ENCODE data around the gene TMEM30B. TPM values are rescaled to one million over a fixed set of nuclear protein-coding genes. Genes with fewer than 3 reads are reported as not detected.

Gene TMEM30B
- total and polyA plus RNA-seq, 2 of the 8 experiments (the other 6 are each of a cell fraction or from before 2014, with no cell fraction given): 11.2 to 18.7 TPM

DNA sequence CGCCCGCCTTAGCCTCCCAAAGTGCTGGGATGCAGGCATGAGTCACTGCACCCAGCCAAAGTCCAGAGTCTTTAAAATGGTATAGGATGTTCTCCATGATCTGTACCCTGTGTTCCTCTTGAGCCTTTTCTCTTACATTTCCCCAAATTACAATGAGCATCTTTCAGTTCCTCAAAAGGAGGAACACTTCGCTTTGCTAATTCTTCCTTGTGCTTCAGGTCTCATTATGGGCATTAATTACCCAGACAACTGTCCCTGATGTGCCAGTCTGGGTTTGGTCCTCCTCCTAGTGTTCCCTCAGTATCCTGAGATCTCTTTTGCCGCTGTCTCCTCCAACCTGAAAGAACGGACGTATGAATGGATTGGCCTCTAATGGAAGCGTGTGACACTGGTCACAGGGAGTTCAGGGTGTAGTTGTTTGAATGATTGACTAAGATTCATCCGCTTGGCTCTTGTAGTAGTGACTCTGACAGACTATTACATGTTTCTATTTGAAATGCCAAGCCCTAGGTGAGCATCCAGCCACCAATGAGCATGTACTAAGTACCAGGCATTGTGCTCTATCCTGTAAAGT lies 48.4 kb upstream of the TMEM30B start (continued):
- TF ChIP-seq, protein P1, sequence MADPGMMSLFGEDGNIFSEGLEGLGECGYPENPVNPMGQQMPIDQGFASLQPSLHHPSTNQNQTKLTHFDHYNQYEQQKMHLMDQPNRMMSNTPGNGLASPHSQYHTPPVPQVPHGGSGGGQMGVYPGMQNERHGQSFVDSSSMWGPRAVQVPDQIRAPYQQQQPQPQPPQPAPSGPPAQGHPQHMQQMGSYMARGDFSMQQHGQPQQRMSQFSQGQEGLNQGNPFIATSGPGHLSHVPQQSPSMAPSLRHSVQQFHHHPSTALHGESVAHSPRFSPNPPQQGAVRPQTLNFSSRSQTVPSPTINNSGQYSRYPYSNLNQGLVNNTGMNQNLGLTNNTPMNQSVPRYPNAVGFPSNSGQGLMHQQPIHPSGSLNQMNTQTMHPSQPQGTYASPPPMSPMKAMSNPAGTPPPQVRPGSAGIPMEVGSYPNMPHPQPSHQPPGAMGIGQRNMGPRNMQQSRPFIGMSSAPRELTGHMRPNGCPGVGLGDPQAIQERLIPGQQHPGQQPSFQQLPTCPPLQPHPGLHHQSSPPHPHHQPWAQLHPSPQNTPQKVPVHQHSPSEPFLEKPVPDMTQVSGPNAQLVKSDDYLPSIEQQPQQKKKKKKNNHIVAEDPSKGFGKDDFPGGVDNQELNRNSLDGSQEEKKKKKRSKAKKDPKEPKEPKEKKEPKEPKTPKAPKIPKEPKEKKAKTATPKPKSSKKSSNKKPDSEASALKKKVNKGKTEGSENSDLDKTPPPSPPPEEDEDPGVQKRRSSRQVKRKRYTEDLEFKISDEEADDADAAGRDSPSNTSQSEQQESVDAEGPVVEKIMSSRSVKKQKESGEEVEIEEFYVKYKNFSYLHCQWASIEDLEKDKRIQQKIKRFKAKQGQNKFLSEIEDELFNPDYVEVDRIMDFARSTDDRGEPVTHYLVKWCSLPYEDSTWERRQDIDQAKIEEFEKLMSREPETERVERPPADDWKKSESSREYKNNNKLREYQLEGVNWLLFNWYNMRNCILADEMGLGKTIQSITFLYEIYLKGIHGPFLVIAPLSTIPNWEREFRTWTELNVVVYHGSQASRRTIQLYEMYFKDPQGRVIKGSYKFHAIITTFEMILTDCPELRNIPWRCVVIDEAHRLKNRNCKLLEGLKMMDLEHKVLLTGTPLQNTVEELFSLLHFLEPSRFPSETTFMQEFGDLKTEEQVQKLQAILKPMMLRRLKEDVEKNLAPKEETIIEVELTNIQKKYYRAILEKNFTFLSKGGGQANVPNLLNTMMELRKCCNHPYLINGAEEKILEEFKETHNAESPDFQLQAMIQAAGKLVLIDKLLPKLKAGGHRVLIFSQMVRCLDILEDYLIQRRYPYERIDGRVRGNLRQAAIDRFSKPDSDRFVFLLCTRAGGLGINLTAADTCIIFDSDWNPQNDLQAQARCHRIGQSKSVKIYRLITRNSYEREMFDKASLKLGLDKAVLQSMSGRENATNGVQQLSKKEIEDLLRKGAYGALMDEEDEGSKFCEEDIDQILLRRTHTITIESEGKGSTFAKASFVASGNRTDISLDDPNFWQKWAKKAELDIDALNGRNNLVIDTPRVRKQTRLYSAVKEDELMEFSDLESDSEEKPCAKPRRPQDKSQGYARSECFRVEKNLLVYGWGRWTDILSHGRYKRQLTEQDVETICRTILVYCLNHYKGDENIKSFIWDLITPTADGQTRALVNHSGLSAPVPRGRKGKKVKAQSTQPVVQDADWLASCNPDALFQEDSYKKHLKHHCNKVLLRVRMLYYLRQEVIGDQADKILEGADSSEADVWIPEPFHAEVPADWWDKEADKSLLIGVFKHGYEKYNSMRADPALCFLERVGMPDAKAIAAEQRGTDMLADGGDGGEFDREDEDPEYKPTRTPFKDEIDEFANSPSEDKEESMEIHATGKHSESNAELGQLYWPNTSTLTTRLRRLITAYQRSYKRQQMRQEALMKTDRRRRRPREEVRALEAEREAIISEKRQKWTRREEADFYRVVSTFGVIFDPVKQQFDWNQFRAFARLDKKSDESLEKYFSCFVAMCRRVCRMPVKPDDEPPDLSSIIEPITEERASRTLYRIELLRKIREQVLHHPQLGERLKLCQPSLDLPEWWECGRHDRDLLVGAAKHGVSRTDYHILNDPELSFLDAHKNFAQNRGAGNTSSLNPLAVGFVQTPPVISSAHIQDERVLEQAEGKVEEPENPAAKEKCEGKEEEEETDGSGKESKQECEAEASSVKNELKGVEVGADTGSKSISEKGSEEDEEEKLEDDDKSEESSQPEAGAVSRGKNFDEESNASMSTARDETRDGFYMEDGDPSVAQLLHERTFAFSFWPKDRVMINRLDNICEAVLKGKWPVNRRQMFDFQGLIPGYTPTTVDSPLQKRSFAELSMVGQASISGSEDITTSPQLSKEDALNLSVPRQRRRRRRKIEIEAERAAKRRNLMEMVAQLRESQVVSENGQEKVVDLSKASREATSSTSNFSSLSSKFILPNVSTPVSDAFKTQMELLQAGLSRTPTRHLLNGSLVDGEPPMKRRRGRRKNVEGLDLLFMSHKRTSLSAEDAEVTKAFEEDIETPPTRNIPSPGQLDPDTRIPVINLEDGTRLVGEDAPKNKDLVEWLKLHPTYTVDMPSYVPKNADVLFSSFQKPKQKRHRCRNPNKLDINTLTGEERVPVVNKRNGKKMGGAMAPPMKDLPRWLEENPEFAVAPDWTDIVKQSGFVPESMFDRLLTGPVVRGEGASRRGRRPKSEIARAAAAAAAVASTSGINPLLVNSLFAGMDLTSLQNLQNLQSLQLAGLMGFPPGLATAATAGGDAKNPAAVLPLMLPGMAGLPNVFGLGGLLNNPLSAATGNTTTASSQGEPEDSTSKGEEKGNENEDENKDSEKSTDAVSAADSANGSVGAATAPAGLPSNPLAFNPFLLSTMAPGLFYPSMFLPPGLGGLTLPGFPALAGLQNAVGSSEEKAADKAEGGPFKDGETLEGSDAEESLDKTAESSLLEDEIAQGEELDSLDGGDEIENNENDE (IDR thresholded peaks at IDR 0.05; ENCODE audit: insufficient replicate concordance, low read length): no peak
- no peak for TF ChIP-seq GABPA (IDR thresholded peaks at IDR 0.05; ENCODE audit: borderline replicate concordance, insufficient read depth, low read length)
- TF ChIP-seq, protein P2, sequence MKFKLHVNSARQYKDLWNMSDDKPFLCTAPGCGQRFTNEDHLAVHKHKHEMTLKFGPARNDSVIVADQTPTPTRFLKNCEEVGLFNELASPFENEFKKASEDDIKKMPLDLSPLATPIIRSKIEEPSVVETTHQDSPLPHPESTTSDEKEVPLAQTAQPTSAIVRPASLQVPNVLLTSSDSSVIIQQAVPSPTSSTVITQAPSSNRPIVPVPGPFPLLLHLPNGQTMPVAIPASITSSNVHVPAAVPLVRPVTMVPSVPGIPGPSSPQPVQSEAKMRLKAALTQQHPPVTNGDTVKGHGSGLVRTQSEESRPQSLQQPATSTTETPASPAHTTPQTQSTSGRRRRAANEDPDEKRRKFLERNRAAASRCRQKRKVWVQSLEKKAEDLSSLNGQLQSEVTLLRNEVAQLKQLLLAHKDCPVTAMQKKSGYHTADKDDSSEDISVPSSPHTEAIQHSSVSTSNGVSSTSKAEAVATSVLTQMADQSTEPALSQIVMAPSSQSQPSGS (IDR thresholded peaks at IDR 0.05; ENCODE audit: low read length): no peak
- no peak for TF ChIP-seq MAFK (IDR thresholded peaks at IDR 0.05; ENCODE audit: low read depth, low read length)
- TF ChIP-seq RAD21 (IDR thresholded peaks at IDR 0.05 in 1 of 2, conservative IDR thresholded peaks at IDR 0.05 in 1 of 2; ENCODE audit: low read depth in 2 of 2, low read length in 2 of 2): no peak
- TF ChIP-seq NRF1 (IDR thresholded peaks at IDR 0.05; ENCODE audit: low read depth, low read length): no peak
- TF ChIP-seq POLR2A (IDR thresholded peaks at IDR 0.05; ENCODE audit: control extremely low read depth in 1 of 2, low read depth in 2 of 2, low read length in 2 of 2): no peak
- no peak for TF ChIP-seq POU5F1 (IDR thresholded peaks at IDR 0.05; ENCODE audit: low read depth, low read length)
- no peak for TF ChIP-seq CHD2 (IDR thresholded peaks at IDR 0.05; ENCODE audit: low read length)
- TF ChIP-seq YY1 (IDR thresholded peaks at IDR 0.05; ENCODE audit: low read depth, low read length): no peak

All from H1 (cell line).